Stimulated activated CD8-positive, alpha-beta memory T cell treated with anti-CD3 and anti-CD28 coated beads, Interleukin-7, amount 100 ng/mL, for 1 hour (primary cell): ENCODE results near the gene PARP1.
"Not testable (repeated sequence)": the region's sequence is repeated elsewhere in the genome, so short reads cannot be mapped to it uniquely, and the experiment has no call there.

Experiments used
- DNase-seq, 2 donors: peaks; one replicate each; pipeline ENCODE4 v3.0.0-alpha.2; 2020; ENCODE audit warnings: low read depth in 2 of 2

PARP1 gene

GRCh38 chr1:226429858-226430715, 22.2 kb upstream of the PARP1 start:
- no peak for DNase-seq

DNA sequence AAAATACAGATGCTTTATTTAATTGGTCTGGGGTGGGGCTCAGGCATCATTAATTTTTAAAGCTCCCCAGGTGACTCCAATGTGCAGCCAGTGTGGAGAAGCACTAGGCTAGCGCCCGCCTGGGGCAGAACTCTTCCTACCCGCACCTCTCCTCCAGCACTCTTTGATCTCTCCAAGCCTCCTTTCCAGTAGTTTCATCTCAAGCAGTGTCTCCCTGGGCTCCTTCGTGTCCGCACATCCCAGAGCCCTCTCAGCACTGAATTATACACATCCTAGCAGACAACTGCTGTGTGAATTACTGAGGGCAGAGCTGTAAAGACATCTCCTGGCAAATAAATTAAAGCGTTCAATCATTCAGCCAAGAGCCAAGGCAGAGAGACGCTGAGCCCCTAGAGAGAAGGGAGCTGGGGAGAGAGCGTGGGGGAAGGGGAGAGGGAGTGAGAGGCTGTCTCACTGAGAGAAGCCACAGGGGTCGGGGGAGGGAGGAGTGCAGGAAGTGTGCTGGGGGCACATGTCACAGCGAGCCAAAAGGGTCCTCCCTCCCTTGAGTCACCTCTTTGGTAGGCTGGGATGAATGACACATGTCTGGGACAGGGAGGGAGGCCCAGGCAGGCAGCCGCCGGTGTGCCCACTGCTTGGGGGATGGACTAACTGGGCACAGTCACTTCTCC, 21.0 kb upstream of the PARP1 start:
- no peak for DNase-seq

DNA sequence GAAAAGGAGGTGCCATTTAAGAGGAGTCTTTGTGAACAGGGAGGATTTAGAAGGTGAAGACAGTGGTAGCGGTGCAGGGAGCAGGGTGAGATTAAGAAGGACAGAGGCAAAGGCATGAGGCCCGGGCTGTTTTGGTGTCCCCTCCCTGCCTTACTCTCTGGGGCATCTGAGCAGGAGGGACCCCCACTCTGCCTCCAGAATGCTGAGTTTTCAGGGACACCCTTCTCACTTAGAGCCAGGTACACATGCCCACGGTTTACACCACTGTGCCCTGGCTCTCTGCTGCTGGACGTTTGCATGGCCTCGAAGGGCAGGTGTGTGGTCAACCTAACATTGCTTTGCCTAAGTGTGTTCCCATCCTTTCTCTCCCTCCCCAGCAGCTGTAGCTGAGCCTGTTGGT, 20.5 kb upstream of the PARP1 start:
- no peak for DNase-seq

- no peak for DNase-seq
These were observed 19.2 kb upstream of the PARP1 start for GRCh38 chr1:226427131-226427530.

- not testable (repeated sequence) for DNase-seq
These were observed 18.5 kb upstream of the PARP1 start for GRCh38 chr1:226426395-226426794.

GRCh38 chr1:226425431-226426031, 17.6 kb upstream of the PARP1 start:
- no peak for DNase-seq

DNA sequence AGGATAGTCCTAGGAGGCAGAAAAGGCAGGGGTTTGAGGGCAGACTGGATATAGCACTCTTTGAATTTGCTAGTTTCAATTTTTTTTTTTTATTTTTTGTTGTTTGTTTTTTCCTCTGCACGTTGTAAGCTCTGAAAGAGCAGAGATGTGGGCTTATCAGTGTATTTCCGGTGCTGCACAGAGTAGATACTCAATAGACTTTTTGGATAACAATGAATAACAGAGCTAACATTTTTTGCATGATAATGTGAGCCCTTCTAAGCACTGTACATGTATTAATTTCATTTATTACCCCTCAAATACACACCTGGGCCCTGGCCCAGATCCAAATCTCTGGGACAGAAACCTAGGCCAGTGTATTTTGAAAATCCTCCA, 17.1 kb upstream of the PARP1 start:
- no peak for DNase-seq

- no peak for DNase-seq
These were observed 16.5 kb upstream of the PARP1 start for GRCh38 chr1:226424221-226425003.

GRCh38 chr1:226422478-226422877, 14.6 kb upstream of the PARP1 start:
- DNase-seq: no peak

DNA sequence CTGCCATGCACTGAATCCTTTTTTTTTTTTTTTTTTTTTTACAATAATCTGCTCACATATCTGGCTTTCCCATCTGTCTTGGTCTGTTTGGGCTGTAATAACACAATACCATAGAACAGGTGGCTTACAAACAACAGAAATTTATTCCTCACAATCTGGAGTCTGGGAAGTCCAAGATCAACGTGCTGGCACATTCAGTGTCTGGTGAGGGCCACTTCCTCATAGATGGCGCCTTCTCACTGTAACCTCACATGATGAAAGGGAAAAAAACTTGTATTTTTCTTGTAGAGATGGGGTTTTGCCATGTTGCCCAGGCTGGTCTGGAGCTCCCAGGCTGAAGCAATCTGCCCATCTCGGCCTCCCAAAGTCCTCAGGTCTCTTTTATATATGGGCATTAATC, 13.0 kb upstream of the PARP1 start:
- DNase-seq: no peak

- no peak for DNase-seq
These were observed 12.4 kb upstream of the PARP1 start for GRCh38 chr1:226420328-226420727.

DNA sequence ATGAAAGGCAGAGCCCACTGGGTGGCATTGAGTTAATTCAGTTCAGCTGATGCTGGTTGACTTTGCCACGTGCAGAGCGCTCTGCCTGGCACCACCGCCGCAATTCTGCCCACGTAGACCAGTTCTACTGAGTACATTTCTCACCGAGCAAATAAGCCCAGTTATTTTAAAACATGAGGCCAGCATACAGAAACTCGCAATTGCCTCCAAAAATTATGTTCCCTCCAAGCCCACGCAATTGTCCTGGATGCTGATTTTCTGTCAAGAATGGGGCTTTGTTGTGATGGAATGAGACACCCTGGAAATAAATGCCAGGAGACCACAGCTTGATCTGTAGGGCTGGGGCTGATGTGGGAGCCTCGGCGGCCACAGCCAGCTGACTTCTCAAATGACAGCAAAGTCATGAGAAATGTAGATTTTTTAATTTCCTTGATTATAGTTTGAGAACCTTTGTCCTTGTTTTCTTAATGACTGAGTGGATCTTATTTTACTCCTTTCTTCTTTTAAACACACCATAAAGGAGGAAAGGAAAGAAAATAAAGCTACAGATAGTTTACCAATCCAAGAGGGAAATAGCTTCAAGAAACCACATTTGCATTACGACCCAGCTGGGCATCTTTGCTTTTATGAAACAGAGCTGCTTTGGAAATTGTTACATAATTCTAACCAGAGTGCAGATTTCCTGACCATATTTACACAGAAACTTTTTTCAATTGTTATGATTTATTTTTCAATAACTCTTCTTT, 11.6 kb upstream of the PARP1 start:
- DNase-seq: no peak

DNA sequence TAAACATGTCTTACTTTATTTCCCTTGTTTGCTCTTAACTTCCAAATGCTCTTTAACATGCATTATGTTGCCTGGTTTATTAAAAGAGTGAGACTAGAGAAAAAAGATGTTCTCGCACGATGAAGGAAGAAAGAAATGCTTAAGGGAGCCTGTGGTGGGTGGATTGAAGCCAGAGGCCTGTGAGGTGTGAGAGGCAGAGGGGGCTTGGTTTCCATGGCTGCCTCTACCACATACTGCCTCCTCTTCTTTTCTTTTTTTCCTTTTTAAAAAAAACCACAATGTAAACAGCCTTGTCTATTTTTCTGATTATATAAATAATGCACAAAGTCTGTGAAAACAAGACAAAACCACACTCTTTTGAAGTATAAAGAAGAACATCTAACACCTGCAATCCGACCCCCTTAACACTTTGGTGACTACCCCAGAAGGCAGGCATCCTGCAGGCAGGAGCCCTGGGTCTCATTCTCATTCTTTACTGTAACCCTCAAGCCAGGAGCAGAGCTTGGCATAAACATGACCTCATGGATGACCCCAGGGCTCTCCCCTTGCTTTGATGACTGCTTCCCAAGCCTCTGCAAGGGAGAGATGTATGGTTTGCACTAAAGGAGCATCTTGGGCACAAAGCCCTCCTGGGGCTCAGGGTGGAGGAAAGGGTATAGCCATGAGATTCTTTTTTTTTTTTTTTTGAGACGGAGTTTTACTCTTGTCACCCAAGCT, 10.1 kb upstream of the PARP1 start:
- DNase-seq: no peak

DNA sequence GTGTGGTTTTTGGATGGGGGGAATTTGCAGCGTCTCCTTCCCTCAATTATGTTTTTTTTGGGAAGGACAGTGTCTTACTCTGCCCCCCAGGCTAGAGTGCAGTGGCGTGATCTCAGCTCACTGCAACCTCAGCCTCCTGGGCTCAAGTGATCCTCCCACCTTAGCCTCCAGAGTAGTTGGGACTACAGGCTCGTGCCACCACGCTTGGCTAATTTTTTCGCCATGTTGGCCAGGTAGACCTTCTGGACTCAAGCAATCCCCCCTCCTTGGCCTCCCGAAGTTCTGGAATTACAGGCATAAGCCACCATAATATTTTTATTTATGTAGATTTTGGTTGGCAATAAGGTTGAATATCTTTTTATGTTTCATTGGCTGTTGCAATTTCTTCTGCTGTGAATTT, 9.5 kb upstream of the PARP1 start:
- no peak for DNase-seq

DNA sequence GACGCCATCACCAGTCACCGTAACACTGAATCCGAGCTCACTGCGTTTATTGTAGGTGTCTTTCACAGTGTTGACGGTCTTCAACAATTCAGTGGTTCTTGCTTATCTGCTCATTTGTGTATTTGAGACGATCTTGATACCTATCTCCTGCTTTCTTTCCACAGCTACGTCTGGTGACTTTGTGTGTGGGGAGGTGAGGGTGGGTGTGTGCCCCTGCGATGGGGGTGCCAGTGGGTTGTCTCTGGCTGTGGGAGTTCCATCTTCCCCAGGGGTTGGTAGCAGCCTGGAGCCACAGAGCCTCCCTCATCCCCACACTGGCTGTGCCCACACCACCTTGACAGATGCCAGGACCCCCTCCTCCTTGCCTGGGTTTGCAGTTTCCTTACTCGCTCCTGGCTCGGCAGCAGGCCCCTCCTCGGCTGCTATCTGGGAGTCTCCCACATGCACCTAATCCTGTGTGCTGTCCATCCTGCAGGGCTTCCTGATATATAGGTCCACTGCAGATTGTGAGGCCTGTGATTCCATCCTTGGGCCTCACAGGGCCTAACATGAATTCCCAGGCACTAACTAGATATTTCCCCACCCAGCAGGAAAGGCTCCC, 6.3 kb upstream of the PARP1 start:
- no peak for DNase-seq

DNA sequence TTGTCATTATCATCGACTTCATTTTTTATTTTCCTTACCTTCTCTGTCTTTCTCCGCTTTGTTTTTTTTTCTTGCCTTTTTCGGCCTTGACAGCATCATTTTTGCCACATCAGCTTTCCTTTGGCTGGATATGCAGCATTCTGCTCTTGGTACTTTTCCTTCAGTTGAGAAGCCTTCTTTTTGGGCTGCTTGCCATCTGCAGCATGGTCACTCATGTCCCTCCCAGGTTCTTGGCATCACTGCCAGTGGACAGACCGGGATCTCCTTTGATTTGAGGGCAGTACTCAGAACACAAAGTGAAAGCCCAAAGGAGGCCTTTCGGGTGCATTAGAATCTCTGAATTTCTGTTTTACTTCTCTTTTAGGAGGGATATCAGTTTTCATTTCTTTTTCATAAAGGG, 3.7 kb upstream of the PARP1 start:
- no peak for DNase-seq

GRCh38 chr1:226410958-226411357, 3.1 kb upstream of the PARP1 start:
- no peak for DNase-seq

DNA sequence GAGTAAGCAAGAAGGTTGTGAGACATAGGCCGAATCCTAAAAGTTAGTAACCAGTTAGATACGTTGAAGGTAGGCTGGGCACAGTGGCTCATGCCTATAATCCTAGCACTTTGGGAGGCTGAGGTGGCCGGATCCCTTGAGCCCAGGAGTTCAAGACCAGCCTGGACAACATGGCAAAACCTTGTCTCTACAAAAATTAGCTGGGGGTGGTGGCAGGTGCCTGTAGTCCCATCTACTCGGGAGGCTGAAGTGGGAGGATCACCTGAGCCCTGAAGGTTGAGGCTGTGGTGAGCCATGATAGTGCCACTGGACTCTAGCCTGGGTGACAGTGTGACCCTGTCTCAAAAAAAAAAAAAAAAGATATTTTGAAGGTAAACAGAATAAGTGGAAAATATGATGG, 1.5 kb upstream of the PARP1 start:
- DNase-seq: no peak

DNA sequence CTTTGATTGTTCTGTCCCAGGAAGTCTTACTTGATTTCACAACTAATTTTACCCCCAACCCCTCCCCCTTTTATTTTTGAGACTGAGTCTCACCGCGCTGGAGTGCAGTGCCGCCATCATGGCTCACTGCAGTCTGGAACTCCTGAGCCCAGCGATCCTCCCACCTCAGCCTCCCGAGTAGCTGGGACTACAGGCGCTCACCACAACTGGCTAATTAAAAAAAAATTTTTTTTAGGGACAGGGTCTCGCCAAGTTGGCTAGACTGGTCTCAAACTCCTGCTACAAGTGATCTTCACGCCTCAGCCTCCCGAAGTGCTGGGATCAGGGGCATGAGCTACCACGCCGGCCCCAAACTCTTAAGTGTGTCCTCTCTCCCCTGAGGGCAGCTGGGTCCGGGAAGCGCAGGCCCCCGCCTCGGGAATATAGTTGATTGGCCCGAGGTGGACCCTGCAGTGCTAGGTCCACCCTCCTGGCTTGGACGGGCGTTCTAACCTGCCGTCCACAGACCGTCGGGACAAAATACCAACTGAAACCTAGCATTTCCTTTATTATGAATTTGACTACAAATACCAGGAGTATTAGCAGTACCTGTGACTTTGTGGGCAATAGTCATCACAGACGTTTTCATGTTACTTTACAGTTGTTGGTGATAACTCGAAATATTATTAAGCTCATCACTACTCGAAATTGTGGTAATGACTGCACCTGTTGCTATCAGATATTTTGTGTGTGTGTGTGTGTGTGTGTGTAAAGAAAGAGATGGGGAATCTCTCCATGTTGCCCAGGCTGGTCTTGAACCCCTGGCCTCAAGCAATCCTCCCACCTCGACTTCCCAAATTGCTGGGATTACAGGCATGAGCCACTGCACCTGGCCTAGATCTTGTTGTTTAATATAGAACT, 642 bp upstream of the PARP1 start:
- DNase-seq: no peak

GRCh38 chr1:226407199-226407496, 745 bp downstream of the PARP1 start:
- DNase-seq: no peak
